ENCODE measurements around the gene SIRPB1.
"Not testable (repeated sequence)": the region's sequence is repeated elsewhere in the genome, so short reads cannot be mapped to it uniquely, and the experiment has no call there.

Gene SIRPB1

DNA sequence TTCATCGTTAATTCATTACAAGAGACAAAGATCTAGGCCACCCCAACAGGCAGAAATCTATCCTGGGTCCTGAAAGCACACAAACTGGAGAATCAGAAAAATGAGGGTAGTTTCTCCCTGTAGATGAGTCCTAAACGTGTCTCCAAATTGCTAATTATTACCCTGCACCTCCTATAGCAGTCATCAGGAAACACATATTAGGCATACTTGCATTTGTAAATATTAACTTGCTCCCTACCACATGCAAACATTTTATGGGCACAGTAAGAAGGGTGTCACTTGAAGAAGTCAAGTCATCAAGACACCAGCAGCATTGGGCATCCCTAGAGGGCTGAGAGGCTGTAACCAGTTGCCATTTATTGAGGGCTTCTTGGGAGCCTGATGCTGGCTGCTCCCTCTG lies 17.9 kb upstream of the SIRPB1 start:
- in situ Hi-C loops (cut with HindIII; ENCODE audit: low sequenced_read_pairs), result no loop called here

- in situ Hi-C loops (cut with HindIII; ENCODE audit: low sequenced_read_pairs), result no loop called here
These were observed 17.4 kb upstream of the SIRPB1 start for GRCh38 chr20:1637226-1637625.

DNA sequence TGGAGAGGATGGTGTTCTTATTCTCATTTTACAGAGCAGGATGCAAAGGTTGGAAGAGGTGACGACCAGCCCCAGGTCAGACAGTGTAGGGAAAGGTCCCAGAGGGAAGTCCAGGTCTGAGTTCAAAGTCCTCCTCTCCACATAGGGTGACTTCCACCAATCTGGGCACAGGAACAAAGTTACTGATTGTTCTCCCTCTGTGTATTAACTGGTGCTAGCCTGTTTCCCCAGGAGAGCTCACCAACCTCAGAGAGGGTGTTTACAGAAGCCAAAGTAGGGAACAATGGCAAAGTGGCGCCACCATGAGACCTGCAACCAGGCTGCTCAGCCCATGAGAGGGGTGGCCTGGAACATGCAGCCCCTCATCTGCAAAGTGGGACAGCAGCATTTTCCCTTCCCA lies 16.8 kb upstream of the SIRPB1 start:
- in situ Hi-C loops (cut with HindIII; ENCODE audit: low sequenced_read_pairs), result no loop called here

GRCh38 chr20:1635291-1635979 lies 15.6 kb upstream of the SIRPB1 start:
- in situ Hi-C loops (cut with HindIII; ENCODE audit: low sequenced_read_pairs), result no loop called here

DNA sequence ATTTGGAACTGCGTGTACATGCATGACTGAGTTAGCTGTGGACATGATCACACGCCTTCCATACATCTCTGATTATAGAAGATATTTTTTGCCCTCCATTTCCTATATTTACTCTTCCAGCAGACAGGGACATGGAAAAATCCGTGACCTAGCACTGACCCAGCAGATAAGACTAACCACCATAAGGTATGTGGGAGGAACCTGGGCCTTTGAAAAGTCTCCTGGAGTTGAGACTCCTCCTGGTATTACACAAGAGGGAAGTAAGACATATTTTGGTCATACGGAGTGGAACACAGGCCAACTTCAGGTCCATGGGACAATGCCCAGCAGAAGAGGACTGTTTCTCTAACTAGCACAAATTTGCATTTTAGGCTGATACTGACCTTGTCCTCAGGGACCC lies 13.7 kb upstream of the SIRPB1 start:
- in situ Hi-C loops (cut with HindIII; ENCODE audit: low sequenced_read_pairs), result no loop called here

DNA sequence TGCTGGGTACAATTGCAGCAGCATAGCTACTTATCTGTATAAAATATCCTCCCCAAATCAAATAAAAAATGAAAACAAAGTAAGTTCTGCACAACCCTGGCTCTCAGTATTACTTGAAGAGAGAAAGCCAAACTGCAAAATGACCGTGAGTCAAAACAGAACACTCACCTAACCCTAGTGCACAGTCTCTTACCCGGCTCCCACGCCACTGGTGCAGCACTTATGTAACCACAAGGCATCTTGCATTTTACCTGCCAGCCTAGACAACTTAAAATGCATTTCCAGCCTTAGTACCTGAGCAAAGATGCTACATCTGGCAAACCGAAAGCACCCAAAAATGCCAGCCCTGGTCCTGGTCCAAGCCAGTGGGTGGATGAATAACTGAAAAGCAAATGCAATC lies 12.4 kb upstream of the SIRPB1 start:
- in situ Hi-C loops (cut with HindIII; ENCODE audit: low sequenced_read_pairs), result no loop called here

GRCh38 chr20:1631309-1632151 lies 11.7 kb upstream of the SIRPB1 start:
- in situ Hi-C loops (cut with HindIII; ENCODE audit: low sequenced_read_pairs), result no loop called here

DNA sequence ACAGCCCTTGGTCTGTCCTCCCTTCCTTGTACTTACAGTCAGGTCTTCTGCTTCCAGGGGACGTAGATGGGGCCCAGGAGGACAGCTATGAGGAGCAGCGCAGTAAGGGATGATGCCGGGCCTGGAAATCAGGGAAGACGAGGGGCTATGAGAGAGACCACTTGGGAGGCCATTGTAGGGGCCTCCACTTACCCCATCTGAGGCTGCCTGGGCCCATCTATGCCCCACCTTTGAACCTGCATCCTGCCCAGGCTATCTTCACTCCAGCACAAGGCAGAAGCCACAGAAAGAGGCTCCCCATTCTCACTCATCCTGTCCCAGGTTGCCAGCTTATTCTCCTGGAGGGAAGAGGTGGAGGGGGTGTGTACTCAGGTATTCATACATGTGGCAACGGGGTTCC lies 10.4 kb upstream of the SIRPB1 start:
- in situ Hi-C loops (cut with HindIII; ENCODE audit: low sequenced_read_pairs), result no loop called here

DNA sequence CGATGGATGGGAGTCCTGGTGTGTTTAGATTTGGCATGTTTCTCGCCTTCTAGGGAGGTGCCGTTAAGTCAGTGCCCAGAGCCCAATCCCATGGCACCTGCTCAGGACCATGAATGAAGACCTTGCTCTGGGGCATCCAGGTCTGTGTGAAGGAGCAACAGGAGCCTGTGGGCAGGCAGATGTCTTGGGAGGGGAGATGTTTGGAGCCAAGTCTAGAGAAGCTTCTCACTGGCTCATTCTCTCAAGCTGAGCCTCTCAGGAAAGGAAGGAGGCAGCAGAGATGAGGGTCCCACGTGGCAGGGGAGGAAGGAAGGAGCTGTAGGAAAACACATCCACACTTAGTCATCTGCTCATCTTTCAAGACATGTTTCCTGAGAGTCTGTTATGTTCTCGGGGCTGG lies 9.5 kb upstream of the SIRPB1 start:
- in situ Hi-C loops (cut with HindIII; ENCODE audit: low sequenced_read_pairs), result no loop called here

- in situ Hi-C loops (cut with HindIII; ENCODE audit: low sequenced_read_pairs), result no loop called here
These were observed 8.8 kb upstream of the SIRPB1 start for GRCh38 chr20:1628621-1629020.

DNA sequence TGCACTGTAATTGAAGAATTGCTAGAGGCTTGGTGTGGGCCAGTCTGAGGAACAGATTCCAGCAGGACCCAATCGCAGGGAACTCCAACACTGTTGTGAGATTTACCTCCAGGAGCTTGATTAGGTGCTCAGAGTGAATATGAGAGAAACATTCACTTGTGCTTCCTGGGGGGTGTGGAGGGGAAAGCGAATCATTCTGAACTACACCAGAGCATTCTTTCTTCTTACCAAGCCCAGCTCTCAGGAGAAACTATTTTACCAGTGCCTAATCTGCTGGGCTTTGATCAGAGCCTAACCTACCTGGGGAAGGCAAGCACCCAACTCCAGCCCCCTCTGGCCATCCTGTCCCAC lies 7.4 kb upstream of the SIRPB1 start:
- in situ Hi-C loops (cut with HindIII; ENCODE audit: low sequenced_read_pairs), result no loop called here

DNA sequence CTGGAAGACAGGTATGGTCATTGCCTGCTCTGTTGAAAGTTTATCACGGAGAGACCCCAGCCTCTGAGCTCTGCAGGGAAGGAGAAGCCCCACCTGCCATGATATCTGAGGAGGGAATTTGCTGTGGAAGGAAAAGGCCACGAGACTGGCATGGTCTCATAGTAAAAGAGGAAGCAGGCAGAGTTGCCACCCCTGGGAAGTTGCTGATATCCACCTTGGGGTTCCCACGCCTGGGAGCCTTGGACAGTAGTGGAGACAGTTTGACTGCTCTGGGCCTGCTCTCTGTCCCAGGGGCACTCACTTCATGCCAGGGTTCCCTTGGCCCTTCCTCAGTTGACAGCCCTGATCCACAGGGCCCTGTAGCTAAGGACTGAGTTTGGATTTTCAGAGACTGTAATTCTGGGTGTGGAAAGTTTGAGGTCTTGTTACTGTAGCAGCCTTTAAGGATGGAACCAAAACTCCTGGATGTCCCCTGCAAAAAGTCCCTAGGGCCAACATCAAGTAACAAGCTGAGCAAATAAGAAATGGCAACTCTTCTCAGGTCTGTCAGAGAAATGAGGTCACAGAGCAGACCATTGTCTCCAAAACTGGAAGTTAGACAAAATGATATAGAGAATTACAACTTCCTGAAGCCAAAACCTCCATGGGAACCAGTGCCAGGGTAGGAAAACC lies 6.9 kb upstream of the SIRPB1 start:
- in situ Hi-C loops (cut with HindIII; ENCODE audit: low sequenced_read_pairs), result no loop called here

- in situ Hi-C loops (cut with HindIII; ENCODE audit: low sequenced_read_pairs), result no loop called here
These were observed 5.4 kb upstream of the SIRPB1 start for GRCh38 chr20:1625083-1625690.

- in situ Hi-C loops (cut with HindIII; ENCODE audit: low sequenced_read_pairs), result no loop called here
These were observed 3.8 kb upstream of the SIRPB1 start for GRCh38 chr20:1623501-1624205.

DNA sequence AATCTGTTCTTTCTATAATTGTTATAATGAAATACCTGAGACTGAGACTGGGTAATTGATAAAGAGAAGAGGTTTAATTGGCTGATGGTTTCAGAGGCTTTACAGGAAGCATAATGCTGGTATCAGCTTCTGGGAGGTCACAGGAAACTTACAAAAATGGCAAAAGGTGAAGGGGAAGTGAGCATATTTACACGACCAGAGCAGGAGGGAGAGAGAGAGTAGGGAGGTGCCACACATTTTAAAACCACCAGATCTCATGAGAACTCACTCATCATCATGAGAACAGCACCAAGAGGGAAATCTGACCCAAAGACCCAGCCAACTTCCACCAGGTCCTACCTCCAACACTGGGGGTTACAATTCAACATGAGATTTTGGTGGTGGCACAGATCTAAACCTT lies 2.6 kb upstream of the SIRPB1 start:
- in situ Hi-C loops (cut with HindIII; ENCODE audit: low sequenced_read_pairs), result no loop called here

DNA sequence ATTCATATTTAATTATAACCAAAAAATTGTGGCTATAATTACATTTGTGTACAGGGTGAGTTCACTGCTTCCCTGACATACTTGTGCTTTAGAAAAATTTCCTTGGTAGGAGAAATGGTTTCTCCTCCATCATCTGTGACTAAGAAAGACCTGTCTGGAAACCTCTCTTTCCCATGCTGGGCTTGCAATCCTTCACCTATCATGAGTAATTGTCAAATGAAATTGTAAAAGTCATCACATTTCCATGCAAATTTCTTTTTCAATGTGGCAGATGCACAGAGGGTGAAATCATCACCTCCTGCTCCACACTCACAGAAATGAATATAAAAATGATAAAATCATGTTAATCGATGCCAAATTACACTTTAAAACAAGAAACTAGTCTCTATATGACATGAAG lies 1.5 kb upstream of the SIRPB1 start:
- in situ Hi-C loops (cut with HindIII; ENCODE audit: low sequenced_read_pairs), result no loop called here

DNA sequence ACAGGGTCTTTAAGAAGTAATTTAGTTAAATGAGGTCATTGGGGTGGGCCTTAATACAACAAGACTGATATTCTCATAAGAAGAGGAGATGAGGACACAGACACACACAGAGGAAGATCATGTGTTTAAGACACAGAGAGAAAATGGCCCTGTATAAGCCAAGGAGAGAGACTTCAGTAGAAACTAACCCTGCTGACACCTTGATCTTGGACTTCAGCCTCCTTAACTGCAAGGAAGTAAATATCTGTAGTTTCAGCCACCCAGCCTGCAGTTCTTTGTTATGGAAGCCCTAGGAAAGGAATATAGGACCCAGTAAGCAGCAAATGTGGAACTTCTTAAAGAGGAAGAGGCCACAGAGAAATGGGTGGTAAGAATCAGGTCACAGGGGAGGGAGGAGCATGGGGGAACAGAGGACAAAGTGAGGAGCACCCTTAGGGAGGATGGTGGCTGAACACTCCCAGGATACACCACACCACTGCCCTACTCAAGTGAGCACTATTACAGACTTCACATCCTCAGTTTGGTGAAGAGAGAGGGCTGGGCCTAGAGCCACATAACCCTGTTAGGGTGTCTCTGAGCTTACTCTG lies 762 bp downstream of the SIRPB1 start:
- in situ Hi-C loops (cut with HindIII; ENCODE audit: low sequenced_read_pairs), result no loop called here

DNA sequence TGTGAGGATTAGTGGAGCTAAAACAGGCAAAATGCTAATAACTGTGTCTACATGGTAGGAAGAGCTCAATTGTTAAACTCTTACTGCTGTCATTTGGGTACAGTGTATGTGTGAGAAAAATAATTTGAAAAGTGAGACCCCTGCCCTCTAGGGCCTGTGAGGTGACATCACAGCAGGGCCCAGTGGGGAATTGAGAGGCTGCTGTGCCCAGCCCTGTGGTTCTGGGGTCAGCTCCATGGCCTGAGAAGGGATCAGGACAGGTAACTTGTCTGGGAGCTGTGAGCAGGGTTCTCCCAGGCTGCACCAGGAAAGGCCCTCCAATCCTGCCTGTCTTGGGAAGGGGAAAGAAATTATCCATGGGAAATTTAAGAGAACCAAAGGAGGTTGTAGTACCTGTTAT lies 1.3 kb downstream of the SIRPB1 start:
- in situ Hi-C loops (cut with HindIII; ENCODE audit: low sequenced_read_pairs), result no loop called here

- in situ Hi-C loops (cut with HindIII; ENCODE audit: low sequenced_read_pairs), result no loop called here
These were observed 2.9 kb downstream of the SIRPB1 start for GRCh38 chr20:1616858-1617434.

GRCh38 chr20:1610404-1610803 lies 9.4 kb downstream of the SIRPB1 start:
- in situ Hi-C loops (cut with HindIII; ENCODE audit: low sequenced_read_pairs), result not testable (repeated sequence)

Data from DLD1 (cell line).